HG03521 (cell line): ENCODE results near the gene LY6G6F.

Experiments used
- ATAC-seq: cut with Tn5 transposase; IDR thresholded peaks from one replicate; pipeline ENCODE4 v1.9.1; 2021; ENCODE audit warnings: mild to moderate bottlenecking, moderate library complexity; ENCODE audit not compliant: unreplicated experiment

Gene LY6G6F

DNA sequence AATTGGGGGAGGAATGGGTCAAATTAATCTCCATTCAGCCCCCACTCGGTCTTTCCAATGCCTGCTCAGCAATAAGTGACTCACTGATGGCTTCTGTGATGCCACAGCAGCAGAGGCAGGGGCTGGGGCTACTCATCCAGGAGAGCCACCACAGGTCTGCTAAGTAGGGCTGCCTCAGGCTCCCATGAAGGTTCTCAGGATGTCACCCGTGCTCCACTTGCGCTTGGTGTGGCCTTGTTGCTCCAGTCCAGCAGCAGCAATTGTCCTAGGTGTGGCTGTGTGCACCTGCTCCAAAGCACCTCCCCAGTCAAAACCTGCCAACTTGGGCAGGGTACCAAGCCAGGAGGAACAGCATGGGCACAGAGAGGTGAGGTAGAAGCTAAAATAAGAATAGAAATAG is 15.5 kb downstream of the LY6G6F start:
- ATAC-seq, result no peak

DNA sequence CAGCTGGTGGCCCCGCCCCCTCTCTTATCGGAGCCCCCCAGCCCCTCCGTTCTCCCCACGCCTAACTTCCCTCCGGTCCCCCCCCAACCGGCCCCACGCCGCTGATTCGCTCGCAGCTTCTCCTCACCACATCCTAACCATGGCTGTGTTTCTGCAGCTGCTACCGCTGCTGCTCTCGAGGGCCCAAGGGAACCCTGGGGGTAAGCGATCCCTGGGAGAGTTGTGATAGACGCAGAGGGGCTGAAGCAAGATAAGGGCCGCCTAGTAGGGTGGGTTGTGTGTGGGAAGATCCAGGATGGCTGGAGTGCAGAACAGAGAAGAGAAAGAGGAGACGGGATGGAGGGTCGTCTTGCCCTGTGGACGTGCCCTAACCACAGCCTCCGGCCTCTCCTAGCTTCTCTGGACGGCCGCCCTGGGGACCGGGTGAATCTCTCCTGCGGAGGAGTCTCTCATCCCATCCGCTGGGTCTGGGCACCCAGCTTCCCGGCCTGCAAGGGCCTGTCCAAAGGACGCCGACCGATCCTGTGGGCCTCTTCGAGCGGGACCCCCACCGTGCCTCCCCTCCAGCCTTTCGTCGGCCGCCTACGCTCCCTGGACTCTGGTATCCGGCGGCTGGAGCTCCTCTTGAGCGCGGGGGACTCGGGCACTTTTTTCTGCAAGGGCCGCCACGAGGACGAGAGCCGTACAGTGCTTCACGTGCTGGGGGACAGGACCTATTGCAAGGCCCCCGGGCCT is 16.7 kb downstream of the LY6G6F start, which contains the start of gene MPIG6B:
Gene MPIG6B (plus strand): TSS at position 129 of the 735 bp plus-strand sequence. CDS start 11 bp downstream, at position 140.
- ATAC-seq, result no peak

DNA sequence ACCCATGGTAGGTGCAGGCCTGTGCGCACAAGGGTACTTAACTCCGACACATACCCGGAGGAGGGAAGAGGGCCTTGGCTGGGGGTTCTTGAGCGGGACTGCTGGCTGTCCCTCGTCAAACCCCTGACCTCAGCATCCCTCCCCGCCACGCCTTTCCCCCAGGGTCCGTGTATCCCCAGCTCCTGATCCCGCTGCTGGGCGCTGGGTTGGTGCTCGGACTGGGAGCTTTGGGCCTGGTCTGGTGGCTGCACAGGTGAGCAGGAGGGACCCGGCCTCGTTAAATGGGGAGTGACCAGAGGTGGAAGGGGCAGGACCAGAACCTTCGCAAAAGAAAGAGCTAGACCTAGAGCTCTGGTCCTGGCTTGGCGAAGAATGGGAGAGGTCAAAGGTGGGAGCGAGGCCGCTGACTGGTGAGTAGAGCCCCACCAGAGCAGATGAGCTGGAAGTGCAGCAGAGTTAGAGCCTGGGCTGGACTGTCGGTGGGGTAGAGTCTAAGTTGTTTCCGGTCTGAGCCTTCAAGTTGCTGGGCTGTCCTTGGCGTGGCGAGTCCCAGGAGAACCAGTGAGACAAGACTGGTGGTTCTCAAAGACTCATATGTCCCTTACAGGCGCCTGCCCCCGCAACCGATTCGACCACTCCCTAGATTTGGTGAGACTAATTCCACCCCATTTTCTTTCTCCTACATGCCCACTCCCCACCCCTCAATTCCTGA is 17.5 kb downstream of the LY6G6F start:
- ATAC-seq, result no peak

DNA sequence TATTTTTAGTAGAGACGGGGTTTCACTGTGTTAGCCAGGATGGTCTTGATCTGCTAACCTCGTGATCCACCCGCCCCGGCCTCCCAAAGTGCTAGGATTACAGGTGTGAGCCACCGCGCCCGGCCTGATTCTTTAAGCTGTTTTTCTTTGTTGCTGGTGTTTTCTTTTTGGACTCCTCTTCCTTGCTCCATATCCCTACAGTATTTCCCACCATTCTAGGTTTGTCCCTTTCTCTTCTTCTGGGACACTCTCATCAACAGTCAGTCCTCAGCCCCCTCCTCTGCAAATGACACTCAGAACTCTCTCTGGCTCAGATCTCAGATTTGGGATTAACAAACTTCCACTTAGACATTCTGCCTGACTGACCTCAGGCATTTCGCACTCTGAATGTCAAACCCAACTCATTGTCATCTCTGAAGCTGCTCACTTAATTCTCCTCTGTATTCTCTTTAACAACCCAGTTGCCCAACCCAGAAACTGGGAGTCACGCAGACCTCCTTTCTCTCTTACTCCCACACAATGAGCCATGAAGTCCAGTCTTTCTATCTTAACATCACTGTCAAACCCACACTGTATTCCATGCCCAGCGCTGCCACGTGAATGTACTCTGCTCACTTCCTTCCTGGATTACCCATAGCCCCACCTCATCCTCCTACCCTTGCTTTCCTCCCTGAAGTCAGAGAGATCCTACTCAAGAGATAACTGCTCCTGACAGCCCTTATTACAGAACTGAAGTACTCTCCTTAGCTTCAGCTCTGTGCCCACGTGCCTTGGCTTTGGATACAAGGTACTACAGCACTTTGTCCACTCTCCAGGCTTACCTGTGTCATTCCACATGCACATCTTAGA is 19.1 kb downstream of the LY6G6F start:
- no peak for ATAC-seq

DNA sequence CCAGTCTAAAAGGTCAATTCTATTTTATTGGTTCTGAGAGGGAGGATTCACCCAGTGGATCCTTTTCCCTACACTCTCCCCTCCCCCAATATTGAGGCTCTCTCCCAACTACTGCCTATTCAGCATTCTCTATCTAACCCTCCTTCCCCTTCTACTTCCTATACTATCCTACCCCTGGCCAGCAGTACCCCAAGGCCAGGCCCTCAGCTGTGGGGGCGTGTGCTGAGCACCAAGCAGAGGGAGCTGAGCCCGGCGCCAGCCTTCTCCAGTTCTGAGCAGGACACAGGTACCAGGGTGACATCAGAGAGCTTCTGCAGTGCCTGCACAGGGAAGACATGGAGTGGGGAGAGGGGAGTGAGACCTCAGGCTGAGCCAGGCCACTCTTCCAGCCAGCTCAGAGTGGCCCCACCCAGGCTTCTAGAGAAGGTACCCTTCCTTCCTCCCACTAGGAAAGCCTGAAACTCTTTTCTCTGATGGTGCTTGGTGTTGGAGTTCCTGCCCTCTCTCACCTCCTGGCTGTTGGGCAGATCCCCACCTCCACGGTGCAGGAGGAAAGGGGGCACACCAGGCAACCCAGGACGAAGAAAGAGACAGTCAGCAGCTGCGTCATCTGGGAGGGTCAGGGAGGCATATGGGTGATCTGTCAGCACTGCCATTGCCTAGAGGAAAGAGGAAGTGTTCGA is 20.5 kb downstream of the LY6G6F start:
- ATAC-seq, result no peak

DNA sequence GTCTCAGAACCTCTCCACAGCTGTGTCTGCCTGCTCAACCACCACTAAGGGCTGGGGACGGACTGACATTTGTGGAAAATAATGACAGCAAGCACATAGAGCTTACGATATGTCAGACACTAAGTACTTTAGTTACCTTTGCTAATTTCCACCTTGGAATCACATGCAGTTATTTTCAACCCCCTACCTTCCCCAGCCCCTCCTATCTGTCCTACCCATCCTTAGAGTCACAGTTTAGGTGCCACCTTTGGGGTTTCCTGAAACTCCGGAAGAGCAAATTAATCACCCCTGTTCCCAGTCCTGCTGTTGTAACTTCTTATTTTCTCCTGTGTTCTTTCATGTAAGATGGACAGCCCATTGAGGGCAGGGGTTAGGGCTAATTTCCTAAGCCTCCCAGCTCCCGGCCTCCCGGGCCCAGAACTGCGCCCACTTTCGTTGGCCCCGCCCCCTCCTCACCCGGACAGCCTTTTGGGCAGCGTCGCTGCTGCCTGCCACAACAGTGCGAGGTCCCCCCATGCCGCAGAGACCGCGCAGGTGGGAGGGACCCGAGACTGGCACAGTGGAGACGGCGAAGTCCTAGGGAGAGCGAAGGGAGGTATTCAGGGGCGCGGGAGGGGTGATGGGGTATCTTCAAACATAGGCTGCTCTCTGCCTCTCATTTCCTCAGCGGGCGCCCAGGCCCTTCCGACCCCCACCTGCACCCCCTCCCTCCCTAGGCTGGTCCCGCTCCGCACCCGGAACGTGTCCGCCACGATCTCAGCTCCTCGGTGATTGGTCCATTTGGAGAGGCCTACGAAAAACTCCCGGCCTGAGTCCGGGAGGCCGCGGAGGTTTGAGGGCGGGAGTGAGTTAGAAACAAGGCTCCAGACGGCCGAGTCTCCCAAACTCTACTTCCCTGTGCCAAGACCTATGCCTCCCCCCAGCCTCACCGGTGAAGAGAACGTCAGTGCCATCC is 21.3 kb downstream of the LY6G6F start:
- ATAC-seq, result no peak

DNA sequence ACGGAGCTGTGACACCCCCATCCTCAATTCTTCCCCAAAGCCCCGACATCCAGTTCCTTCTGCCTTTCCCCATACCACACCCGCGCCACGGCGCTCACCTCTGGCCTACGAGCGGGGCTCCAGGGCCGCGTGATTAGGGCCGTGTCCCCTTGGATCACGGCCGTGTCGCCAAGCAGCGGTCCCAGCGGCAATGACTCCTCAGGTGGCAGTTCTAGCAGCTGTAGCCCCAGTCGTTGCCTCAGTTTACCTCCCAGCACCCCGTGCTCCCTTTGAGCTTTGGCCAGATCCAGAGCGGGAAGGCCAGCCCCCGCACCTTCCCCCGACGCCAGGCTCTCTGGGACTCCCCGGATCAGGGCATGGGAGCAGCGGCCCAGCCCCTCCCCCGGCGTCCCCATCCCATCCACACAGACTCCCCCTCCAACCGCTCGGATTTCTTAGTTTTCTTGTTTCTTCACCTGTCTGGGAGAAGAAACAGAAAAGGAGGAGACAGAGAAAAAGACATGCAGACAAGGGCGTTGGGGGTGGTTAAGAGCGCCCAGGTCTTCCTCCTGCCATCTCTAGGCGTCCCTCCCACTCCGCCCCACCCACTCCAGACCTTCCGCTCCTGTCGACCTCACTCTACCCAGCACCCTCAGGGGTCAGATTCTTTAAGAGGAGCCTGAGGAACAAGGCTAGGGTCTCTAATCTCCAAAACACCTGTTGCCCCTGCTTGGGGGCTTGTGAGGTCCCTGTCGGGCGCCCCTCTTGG is 22.3 kb downstream of the LY6G6F start, which contains the start of gene DDAH2:
Gene DDAH2 (minus strand): TSS at position 533 of the 748 bp plus-strand sequence. CDS start 138 bp downstream, at position 395.
- no peak for ATAC-seq

DNA sequence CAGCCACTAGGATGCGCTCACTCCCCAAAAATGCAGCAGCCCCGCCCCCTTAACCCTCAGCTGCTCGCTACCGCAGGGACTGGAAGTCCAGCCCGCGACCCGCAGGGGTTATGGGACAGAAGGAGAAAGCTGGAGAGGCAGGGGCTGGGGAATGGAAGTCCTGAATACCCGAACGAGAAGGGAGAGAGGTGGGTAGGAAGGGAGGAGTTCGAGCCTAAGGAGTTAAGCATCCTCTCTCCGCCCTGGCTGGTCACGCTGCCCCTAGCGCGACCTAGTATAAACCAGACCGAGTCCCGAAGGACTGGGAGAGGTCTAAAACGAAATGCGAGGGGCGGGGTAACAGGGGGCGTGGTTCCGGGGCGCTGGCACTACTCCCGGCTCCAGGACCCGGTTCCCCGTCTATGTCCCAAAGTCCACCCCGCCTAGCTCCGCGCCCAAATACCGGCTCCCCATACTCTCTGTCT is 22.9 kb downstream of the LY6G6F start:
- peak; percentile 33 for ATAC-seq

DNA sequence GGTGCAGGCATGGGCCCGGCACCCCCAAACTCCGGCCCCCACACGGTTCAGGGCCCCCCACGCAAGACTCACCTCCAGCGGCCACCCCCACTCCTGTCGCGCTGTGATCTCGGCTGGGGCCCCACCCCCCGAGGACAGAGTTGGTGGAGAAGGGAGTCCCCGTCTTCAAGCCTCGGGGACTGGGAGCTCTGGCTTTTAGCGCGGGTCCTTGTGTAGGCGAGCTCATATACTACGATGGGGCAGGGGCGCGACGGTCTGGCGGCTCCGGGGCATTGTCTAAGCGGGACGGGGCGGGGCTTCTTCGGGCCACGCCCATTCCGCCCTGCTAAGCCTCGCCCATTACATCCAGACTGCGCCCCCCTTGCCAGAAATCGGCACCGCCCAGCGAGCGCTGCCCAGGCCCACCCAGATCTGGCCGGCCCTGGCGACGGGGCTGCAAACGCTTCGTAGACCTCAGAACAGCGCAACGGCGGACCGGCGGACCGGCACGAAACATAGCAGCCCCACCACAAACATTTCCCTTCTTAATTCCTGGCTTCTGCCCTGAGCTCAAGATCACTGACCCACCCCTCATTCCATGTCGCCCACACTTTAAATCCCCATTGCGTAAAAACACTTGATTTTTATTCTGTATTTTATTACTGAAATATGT is 23.4 kb downstream of the LY6G6F start:
- peak; percentile 47 for ATAC-seq

DNA sequence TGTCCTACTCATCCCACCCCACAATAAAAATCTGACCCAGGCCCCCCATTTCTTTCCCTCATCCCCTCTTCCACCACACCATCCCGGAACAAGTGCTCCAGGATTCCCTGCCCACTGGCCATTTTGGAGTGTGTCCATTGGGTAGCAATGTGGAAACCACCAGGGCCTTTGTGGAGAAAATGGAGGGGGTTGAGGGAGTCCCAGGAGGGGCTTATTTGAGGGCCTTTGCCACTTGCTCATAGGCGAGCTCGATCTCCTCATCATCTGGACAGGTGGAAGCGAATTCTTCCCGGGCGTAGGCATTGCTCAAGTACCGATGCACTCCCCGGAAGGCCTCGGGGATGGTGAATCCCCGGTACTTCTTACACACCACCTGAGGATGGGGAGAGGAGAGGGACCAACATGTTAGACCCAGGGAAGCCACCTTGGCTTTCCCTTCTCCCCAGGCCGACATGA is 24.0 kb downstream of the LY6G6F start:
- ATAC-seq, result no peak

DNA sequence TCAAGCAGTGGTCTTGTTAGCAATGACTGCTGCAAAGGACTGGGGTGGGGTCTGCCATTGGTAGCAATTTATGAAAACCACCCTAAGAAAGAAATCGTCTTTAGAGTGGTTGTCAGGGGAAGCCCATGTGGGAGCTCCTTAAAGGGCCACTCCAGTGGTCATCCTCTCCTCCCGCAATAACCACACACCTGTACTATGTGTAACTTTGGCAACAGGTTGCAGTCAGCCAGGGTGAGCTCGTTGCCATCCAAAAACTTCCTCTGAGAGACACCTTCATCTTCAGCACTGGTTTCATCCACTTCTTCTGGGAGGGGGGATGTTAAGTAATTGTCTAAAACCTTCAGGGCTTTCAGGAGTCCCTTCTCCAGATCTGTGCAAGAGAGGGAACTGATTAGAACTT is 25.4 kb downstream of the LY6G6F start:
- ATAC-seq, result no peak

DNA sequence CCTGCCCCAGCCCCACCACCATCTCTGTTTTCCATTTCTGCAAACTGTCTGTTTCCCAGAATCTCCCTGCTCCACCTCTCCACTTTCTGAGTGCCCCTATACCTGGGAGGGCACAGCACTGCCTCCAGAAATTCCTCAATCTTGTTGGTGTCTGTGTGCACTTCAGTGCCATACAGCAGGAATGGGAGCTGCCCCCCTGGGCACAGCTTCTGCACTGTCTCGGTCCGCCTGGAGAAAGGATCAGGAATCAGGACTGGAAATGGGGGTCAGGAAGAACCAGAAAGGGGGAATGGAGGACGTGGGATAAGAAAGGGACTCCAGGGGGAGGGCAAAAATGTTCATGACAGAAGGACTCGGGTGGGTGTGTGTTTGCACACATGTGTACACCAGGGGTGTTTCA is 27.1 kb downstream of the LY6G6F start:
- no peak for ATAC-seq

DNA sequence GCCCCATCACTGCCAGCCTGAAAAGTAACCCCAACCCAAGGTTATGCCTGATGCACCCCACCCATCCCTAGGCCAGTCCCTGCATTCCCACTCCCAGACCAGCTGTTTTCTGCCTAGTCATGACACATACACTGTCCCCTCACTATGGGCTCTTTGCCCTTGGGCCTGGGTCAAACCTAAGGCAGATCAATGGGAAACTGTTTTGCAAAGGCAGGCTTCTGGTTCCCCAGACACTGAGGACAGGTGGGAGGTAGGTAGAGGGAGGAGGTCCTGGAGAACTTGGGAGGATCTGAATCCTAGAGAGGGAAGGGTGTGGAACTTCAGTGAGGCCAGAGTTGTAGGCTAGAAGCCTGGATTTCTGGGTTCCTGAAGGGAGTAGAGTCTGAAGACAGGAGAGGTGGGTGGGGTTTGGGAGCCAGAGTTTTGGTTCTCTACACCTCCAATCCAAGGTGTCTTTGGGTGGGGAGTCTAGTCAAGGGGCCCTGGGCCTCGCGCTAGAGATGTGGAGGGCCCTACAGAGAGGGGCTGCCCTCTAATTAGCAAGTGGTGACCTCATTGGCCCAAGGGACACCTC is 27.7 kb downstream of the LY6G6F start:
- no peak for ATAC-seq

DNA sequence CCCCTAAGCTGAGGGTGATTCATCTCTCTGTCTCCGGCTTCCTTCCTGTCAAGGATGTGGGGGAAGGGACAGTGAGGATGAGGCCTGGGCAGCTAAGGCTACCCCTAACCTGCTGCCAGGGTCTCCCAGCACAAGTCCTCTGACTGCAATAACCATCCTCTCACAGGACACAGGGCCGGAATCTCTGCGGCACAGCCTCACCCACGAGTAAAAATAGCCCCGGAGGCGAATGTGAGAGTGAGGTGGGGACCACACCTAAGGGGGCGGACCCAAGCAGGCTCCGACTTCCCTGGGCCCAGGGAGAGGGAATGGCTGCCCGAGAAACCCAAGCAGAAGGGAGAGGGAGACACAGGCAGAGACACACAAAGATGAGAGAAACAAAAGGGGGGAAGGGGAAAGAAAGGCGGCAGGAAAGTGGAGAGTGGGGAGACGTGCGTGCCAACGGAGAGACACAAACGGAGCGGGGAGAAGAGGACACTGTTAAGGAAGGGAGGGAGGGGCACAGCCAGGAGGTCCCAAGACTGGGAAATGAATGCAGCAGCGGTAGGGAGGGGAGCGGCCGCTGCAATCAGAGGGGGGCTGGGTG is 28.2 kb downstream of the LY6G6F start:
- no peak for ATAC-seq

DNA sequence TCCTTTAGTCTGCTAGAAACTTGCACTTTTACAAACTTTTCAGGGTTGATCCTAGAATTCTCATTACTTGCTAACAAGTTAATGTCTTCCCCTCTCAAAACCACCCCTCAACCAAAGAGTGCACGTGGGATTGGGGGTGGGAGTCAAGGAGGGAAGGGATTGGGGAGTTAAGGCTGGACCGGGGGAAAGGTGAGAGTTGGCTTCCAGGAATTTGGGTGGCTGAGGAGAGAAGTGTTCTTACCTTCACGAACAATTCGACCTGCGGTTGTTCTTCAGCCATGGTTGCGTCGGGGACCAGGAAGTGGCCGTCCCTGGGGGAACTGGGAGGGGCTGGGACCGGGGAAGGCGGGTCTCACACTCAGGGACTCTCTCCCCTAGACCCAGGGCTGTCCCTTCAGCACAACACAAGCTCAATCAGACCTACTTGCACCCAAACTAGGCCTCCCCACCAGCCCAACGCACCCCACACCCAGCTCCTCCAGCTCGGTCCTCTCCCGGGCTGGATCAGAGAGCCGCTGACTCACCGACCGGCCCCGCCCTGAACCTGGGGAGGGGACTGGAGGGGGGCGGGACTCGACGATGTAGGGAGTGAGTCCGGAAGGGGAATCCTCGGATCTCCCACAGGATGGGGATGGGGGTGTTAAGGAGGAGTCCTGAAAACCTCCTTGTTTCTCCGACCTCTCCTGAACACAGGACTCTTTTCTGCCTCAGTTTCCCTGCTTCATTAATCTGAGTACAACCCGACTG is 29.5 kb downstream of the LY6G6F start, which contains the start of gene CLIC1:
Gene CLIC1 (minus strand): TSS at position 510 of the 747 bp plus-strand sequence. CDS start 230 bp downstream, at position 280.
- ATAC-seq, result no peak

DNA sequence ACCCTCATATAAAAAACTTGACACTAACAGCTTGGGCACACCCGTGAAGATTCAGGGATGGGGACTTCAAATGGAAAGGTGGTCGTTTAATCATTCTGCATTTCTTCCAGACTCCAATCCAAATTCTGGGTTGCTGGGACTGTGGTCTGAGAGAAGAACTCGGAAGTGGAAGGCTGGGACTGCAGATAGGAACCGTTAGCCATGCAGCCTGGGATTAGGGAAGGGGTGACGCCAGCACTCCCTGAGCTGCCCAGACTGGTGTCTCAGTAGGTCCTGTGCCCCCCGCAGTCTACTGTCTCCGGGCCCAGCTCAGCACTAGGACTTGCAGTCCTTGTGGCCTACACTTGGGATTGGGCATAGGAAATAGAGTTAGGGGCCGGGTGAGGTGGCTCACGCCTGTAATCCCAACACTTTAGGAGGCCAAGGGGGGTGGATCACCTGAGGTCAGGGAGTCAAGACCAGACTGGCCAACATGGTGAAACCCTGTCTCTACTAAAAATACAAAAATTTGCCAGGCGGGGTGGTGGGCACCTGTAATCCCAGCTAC is 30.2 kb downstream of the LY6G6F start:
- no peak for ATAC-seq
